ENCODE results near the gene TMEM18. TPM values are rescaled to one million over a fixed set of nuclear protein-coding genes. Genes with fewer than 3 reads are reported as not detected.

The TMEM18 gene
- total RNA-seq, 1 donor = 24.1 TPM

DNA sequence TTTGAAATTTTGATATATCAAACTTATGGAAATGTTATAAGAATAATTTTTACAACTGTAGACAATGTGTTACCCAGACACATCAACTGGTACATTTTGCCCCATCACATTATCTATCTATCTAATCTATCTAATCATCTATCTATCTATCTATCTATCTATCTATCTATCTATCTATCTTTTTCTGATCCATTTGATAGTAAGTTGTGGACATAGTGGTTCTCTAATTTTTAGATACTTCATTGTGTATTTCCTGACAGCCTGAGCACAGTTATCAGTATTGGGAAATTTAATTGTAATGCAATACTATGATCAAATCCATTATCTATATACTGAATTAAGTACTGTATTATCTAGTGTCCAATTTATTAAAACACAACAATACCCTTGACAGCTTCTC is 42.0 kb upstream of the TMEM18 start:
- H3K4me3 ChIP-seq (ENCODE audit: low read depth, low read length) = no peak overlapping the region
- no peak for DNase-seq (ENCODE audit: low read depth)
- TF ChIP-seq CTCF (IDR thresholded peaks at IDR 0.05; ENCODE audit: insufficient read depth, low read length) = no peak

GRCh38 chr2:717661-718060 is 40.5 kb upstream of the TMEM18 start:
- no peak overlapping the region for H3K4me3 ChIP-seq (ENCODE audit: low read depth, low read length)
- no peak for DNase-seq (ENCODE audit: low read depth)
- no peak for TF ChIP-seq CTCF (IDR thresholded peaks at IDR 0.05; ENCODE audit: insufficient read depth, low read length)

DNA sequence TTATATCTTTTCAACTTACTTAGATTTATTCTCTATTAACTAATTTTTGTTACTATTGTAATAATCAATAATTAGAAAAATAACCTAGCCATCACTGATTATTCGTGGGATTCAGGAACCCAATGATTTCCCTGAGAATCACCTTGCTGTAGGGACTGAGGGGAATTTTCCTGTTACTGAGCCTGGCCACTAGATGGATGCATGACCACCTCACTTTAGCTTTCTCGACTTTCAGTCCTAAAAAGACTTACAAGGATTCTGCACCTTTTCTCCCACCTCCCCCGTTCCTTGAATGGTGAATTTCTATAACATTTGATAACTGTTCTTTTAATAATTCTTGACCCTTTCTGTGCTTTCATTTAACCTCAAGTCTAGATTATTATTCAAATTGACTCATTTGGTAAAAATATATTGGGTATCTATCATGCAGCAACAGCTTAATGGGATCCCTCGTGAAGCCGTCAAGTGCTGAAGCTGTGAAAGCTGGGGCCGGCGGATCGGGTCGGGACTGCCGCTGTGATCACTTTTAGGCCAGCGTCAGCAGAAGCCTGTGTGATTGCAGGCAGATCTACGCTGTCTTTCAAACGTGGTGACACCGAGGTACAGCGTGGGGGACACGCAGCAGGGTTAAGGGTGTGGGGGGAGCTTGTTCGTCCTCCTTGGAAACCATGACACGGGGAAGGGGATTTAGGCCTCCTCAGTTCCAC is 38.8 kb upstream of the TMEM18 start:
- peak; percentile 29 for DNase-seq (ENCODE audit: low read depth)
- TF ChIP-seq CTCF (IDR thresholded peaks at IDR 0.05; ENCODE audit: insufficient read depth, low read length) = peak; percentile 54
- no peak overlapping the region for H3K4me3 ChIP-seq (ENCODE audit: low read depth, low read length)

DNA sequence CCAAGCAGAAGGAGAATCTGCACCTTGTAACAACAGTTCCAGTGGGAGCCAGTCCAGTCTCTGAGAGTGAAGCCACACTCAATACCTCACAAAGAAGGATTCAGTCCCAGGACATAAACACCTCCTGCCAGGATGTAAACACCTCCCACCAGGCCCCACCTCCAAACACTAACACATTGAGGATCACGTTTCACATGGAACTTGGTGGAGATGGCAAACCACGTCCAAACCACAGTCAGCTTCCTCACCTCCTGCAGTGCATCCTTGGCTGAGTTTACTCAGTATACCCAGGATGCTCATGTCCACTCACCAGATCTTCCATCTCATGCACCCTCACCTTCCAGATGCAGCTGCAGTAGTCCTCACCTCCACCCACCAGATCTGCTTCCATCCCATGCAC is 37.8 kb upstream of the TMEM18 start:
- no peak for TF ChIP-seq CTCF (IDR thresholded peaks at IDR 0.05; ENCODE audit: insufficient read depth, low read length)
- DNase-seq (ENCODE audit: low read depth) = no peak
- no peak overlapping the region for H3K4me3 ChIP-seq (ENCODE audit: low read depth, low read length)

- peak; percentile 50 for DNase-seq (ENCODE audit: low read depth)
- peak; percentile 69 for TF ChIP-seq CTCF (IDR thresholded peaks at IDR 0.05; ENCODE audit: insufficient read depth, low read length)
Observed at GRCh38 chr2:714005-714741, 37.0 kb upstream of the TMEM18 start.

DNA sequence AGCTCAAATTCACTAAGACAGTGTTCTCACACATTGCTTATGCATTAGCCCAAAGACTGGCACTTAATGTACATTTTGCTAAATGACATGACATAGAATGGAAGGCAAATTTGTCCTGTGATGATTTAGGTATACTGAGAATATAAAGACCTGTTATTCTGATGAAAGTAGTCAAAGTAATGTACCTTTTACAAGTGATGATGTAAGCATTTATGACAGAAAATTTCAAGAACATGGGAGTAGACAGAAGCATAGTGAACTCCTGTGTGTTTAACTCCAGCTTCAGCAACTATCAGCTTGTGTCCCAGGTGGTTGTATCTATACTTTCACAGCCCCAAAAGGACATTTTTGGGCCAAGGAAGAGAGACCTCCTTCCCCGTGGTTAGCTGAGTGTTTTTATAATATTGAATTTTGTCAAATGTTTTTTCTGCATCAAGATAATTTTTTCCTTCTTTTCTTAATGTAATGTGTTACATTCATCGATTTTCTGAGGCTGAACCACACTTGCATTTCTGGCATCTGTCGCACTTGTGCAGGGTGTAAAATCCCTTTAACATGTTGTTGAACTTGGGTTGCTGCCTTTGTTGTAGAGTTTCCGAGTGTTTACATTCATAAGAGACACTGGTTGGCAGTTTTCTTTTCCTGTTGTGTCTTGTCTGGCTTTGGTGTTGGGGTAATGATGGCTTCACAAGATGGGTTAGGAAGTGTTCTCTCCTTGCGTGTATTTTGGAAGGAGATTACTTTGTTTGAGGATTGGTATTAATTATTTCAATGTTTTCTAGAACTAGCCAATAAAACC is 33.9 kb upstream of the TMEM18 start:
- no peak overlapping the region for H3K4me3 ChIP-seq (ENCODE audit: low read depth, low read length)
- TF ChIP-seq CTCF (IDR thresholded peaks at IDR 0.05; ENCODE audit: insufficient read depth, low read length) = no peak
- DNase-seq (ENCODE audit: low read depth) = no peak

More at GRCh38 chr2:714005-714741, 37.0 kb upstream of the TMEM18 start:
- H3K4me3 ChIP-seq (ENCODE audit: low read depth, low read length) = no peak overlapping the region
